ENCODE data around the gene MAP3K12. TPM values are rescaled to one million over a fixed set of nuclear protein-coding genes. Genes with fewer than 3 reads are reported as not detected.

MAP3K12 gene
- total and polyA plus RNA-seq, 2 of the 13 experiments (the other 11 are each of a cell fraction or from before 2014, with no cell fraction given) = 0.20 to 1.1 TPM

DNA sequence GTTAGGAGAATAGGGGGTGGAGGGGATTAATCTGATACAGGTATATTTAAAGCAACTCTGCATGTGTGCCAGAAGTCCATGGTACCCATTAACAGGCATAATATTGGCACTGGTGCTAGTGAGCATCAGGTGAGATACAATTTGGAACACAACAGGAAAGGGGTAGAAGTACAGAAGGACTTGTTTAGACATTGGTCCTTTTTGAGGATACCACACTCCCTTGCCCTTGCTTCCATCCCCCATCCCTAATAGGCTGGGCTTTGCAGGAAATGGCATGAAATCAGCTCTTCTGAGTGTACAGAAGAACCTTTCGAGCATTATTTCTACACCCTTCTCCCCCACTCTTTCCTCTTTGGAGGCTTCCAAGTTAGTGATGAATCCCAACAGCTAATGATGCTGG lies 31.0 kb downstream of the MAP3K12 start:
- Histone ChIP-seq H2AFZ (ENCODE audit: low read length) (no peak overlapping the region), H3K9ac (ENCODE audit: insufficient read depth, low read depth, low read length) (no peak overlapping the region), H3K4me3 (replicated peaks in 1 of 3; ENCODE audit: insufficient read depth in 1 of 3, low read depth in 2 of 3, low read length in 3 of 3) (no peak overlapping the region), H3K27me3 (ENCODE audit: control insufficient read depth in 1 of 2, insufficient read depth in 2 of 2, low read length in 2 of 2) (no peaks in the 10 kb centered on the region), H3K9me3 (ENCODE audit: low read length) (no peaks in the 10 kb centered on the region), H4K20me1 (ENCODE audit: insufficient read depth, low read length) (peaks cover 52% of the 10 kb centered on the region), H3K79me2 (ENCODE audit: insufficient read depth, low read length) (peaks cover 41% of the 10 kb centered on the region), H3K36me3 (replicated peaks in 1 of 2; ENCODE audit: control insufficient read depth in 1 of 2, insufficient read depth in 2 of 2, low read length in 2 of 2) (peaks cover 53 to 94% of the 10 kb centered on the region in 2 experiments), H3K27ac (ENCODE audit: extremely low read length, insufficient read depth, low read length) (no peak overlapping the region), H3K4me2 (ENCODE audit: low read depth, low read length) (no peak overlapping the region), H3K4me1 (ENCODE audit: insufficient read depth, low read length) (peaks cover 24% of the 10 kb centered on the region)
- in situ Hi-C loops (cut with HindIII; ENCODE audit: extremely low pct_ligation_motif_present, low pct_unique_long_range_greater_than_20kb) (no loop called here), intact Hi-C loops (cut with micrococcal nuclease; ENCODE audit: unreplicated experiment) (no loop called here)
- ChIA-PET POLR2A (interaction anchor here (1.0 kb wide), 1 partner anchor 10 kb away, joined by 3 read pairs; no protein-coding TSS in a partner anchor), CTCF (ENCODE audit: low intra/inter-chr PET ratio, low total read pairs) (no interaction called here)
- FAIRE-seq (no peak), DNase-seq (ENCODE audit: low spot score) (no peak), ATAC-seq (no peak)
- 96% methylated on average over 1 of the region's 1 CpG for WGBS (ENCODE audit: low lambda C conversion rate)
- TF ChIP-seq POLR2A (IDR thresholded peaks at IDR 0.05; ENCODE audit: insufficient read depth in 1 of 2, low read depth in 2 of 2, low read length in 2 of 2) = peak in 1 of 2 experiments; percentile 50; a peak in 1 of 4 replicates
- TF ChIP-seq NFRKB (IDR thresholded peaks at IDR 0.05) = no peak
- TF ChIP-seq RBFOX2 (IDR thresholded peaks at IDR 0.05; ENCODE audit: low read depth, low read length) = peak; percentile 63
- peak; percentile 89 for TF ChIP-seq RBM22 (optimal IDR thresholded peaks at IDR 0.05; ENCODE audit: low read length)
- BruUV-seq (replicated peaks) = no TSS peak

DNA sequence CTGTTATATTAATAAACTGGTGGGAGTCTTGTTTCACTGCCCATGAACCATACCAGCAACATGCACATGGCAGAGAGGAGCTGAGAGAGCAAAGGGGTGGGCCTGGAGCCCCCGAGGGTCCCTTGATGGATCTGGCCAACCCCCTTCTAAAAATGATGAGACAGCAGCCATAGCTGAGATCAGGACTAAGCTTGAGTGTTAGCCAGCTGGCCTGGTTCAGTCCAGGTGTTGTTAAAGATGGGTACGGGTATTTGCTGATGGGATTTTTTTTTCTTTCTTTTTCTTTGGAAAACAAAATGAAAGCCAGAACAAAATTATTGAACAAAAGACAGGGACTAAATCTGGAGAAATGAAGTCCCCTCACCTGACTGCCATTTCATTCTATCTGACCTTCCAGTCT lies 31.4 kb downstream of the MAP3K12 start:
- H2AFZ ChIP-seq (ENCODE audit: low read length) = no peak overlapping the region
- no peaks in the 10 kb centered on the region for H3K27me3 ChIP-seq (ENCODE audit: control insufficient read depth in 1 of 2, insufficient read depth in 2 of 2, low read length in 2 of 2)
- peaks cover 28% of the 10 kb centered on the region for H3K4me1 ChIP-seq (ENCODE audit: insufficient read depth, low read length)
- H3K4me2 ChIP-seq (ENCODE audit: low read depth, low read length) = no peak overlapping the region
- H3K9me3 ChIP-seq (ENCODE audit: low read length) = no peaks in the 10 kb centered on the region
- BruUV-seq (replicated peaks) = TSS peak; percentile 27
- H3K9ac ChIP-seq (ENCODE audit: insufficient read depth, low read depth, low read length) = no peak overlapping the region
- ChIA-PET CTCF (ENCODE audit: low intra/inter-chr PET ratio, low total read pairs) (no interaction called here), POLR2A (interaction anchor here (1.0 kb wide), 1 partner anchor 11 kb away, joined by 3 read pairs; no protein-coding TSS in a partner anchor)
- no peak overlapping the region for H3K27ac ChIP-seq (ENCODE audit: extremely low read length, insufficient read depth, low read length)
- in situ Hi-C loops (cut with HindIII; ENCODE audit: extremely low pct_ligation_motif_present, low pct_unique_long_range_greater_than_20kb) = no loop called here
- H4K20me1 ChIP-seq (ENCODE audit: insufficient read depth, low read length) = peaks cover 54% of the 10 kb centered on the region
- ATAC-seq (no peak), DNase-seq (ENCODE audit: low spot score) (no peak), FAIRE-seq (no peak)
- TF ChIP-seq TMF1 (CRISPR knock-in tag; IDR thresholded peaks at IDR 0.05; ENCODE audit: low read depth) = no peak
- TF ChIP-seq, protein P1, sequence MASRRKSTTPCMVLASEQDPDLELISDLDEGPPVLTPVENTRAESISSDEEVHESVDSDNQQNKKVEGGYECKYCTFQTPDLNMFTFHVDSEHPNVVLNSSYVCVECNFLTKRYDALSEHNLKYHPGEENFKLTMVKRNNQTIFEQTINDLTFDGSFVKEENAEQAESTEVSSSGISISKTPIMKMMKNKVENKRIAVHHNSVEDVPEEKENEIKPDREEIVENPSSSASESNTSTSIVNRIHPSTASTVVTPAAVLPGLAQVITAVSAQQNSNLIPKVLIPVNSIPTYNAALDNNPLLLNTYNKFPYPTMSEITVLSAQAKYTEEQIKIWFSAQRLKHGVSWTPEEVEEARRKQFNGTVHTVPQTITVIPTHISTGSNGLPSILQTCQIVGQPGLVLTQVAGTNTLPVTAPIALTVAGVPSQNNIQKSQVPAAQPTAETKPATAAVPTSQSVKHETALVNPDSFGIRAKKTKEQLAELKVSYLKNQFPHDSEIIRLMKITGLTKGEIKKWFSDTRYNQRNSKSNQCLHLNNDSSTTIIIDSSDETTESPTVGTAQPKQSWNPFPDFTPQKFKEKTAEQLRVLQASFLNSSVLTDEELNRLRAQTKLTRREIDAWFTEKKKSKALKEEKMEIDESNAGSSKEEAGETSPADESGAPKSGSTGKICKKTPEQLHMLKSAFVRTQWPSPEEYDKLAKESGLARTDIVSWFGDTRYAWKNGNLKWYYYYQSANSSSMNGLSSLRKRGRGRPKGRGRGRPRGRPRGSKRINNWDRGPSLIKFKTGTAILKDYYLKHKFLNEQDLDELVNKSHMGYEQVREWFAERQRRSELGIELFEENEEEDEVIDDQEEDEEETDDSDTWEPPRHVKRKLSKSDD (CRISPR knock-in tag; IDR thresholded peaks at IDR 0.05; ENCODE audit: low read depth) = no peak
- TF ChIP-seq ZNF761 (CRISPR knock-in tag; conservative IDR thresholded peaks at IDR 0.05) = no peak
- TF ChIP-seq ZNF354B (CRISPR knock-in tag; IDR thresholded peaks at IDR 0.05) = no peak
- TF ChIP-seq MEIS1 (CRISPR knock-in tag; IDR thresholded peaks at IDR 0.05; ENCODE audit: borderline replicate concordance) = no peak
- TF ChIP-seq, protein P2, sequence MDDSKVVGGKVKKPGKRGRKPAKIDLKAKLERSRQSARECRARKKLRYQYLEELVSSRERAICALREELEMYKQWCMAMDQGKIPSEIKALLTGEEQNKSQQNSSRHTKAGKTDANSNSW (CRISPR knock-in tag; IDR thresholded peaks at IDR 0.05; ENCODE audit: borderline replicate concordance) = no peak
- TF ChIP-seq, protein P3, sequence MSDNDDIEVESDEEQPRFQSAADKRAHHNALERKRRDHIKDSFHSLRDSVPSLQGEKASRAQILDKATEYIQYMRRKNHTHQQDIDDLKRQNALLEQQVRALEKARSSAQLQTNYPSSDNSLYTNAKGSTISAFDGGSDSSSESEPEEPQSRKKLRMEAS (IDR thresholded peaks at IDR 0.05) = no peak
- intact Hi-C loops (cut with micrococcal nuclease; ENCODE audit: unreplicated experiment) = no loop called here
- H3K79me2 ChIP-seq (ENCODE audit: insufficient read depth, low read length) = peaks cover 45% of the 10 kb centered on the region
- H3K36me3 ChIP-seq (replicated peaks in 1 of 2; ENCODE audit: control insufficient read depth in 1 of 2, insufficient read depth in 2 of 2, low read length in 2 of 2) = peaks cover 51 to 95% of the 10 kb centered on the region in 2 experiments
- H3K4me3 ChIP-seq (replicated peaks in 1 of 3; ENCODE audit: insufficient read depth in 1 of 3, low read depth in 2 of 3, low read length in 3 of 3) = no peak overlapping the region
- 90% methylated on average over 2 of the region's 2 CpGs for WGBS (ENCODE audit: low lambda C conversion rate)

All from HepG2 (cell line).